HepG2 (cell line): ENCODE data around the gene TBX18.

Source experiments
- AFF4 ChIP-seq: sonication (generic); formaldehyde crosslinking; IDR thresholded peaks from 2 replicates; pipeline ENCODE4 v1.4.0; 2020; ENCODE audit warnings: missing genetic modification reagents
- BCL3 ChIP-seq: sonication (generic); formaldehyde crosslinking; IDR thresholded peaks from 2 replicates; pipeline ENCODE4 v1.5.1; 2020; ENCODE audit warnings: mild to moderate bottlenecking, missing genetic modification reagents, moderate library complexity
- BRCA1 ChIP-seq: sonication (generic); formaldehyde crosslinking; IDR thresholded peaks from 2 replicates; pipeline ENCODE4 v1.4.0; 2020; ENCODE audit warnings: missing genetic modification reagents
- CTCF ChIP-seq: sonication (generic); formaldehyde crosslinking; IDR thresholded peaks from 2 replicates; pipeline ENCODE4 v1.5.0; 2020; ENCODE audit warnings: mild to moderate bottlenecking, missing genetic modification reagents, moderate library complexity
- FOXJ3 ChIP-seq: sonication (generic); formaldehyde crosslinking; IDR thresholded peaks from 2 replicates; pipeline ENCODE4 v1.4.0; 2020; ENCODE audit warnings: missing genetic modification reagents, mild to moderate bottlenecking, borderline replicate concordance
- IKZF1 ChIP-seq: fragments of 450-650 bp; IDR thresholded peaks from 2 replicates; pipeline ENCODE4 v1.7.1; 2016
- PREB ChIP-seq: sonication (generic); formaldehyde crosslinking; IDR thresholded peaks from 2 replicates; pipeline ENCODE4 v1.4.0; 2020; ENCODE audit warnings: missing genetic modification reagents
- SMAD3 ChIP-seq: sonication (generic); formaldehyde crosslinking; IDR thresholded peaks from 2 replicates; pipeline ENCODE4 v1.4.0; 2020; ENCODE audit warnings: missing genetic modification reagents
- THAP7 ChIP-seq: sonication (generic); formaldehyde crosslinking; IDR thresholded peaks from 2 replicates; pipeline ENCODE4 v1.8.1; 2023; ENCODE audit warnings: mild to moderate bottlenecking, missing genetic modification reagents
- USF2 ChIP-seq, 2 experiments: sonication (generic) in 1 of 2; formaldehyde crosslinking in 1 of 2; IDR thresholded peaks; 2 replicates each; pipeline versions ENCODE4 v1.5.1 to v1.6.1; 2011 to 2020; ENCODE audit warnings: borderline replicate concordance in 1 of 2, low read depth in 1 of 2, low read length in 1 of 2, mild to moderate bottlenecking in 1 of 2, missing genetic modification reagents in 1 of 2, moderate library complexity in 1 of 2
- ZNF10 ChIP-seq: sonication (generic); formaldehyde crosslinking; IDR thresholded peaks from 2 replicates; pipeline ENCODE4 v1.4.0; 2020; ENCODE audit warnings: mild to moderate bottlenecking, low read depth, missing genetic modification reagents, borderline replicate concordance
- ZNF512 ChIP-seq: sonication (generic); formaldehyde crosslinking; IDR thresholded peaks from 2 replicates; pipeline ENCODE4 v1.4.0; 2020; ENCODE audit warnings: mild to moderate bottlenecking, missing genetic modification reagents
- ZNF710 ChIP-seq: sonication (generic); formaldehyde crosslinking; IDR thresholded peaks from 2 replicates; pipeline ENCODE4 v1.5.0; 2020; ENCODE audit warnings: mild to moderate bottlenecking, missing genetic modification reagents, borderline replicate concordance
- ZZZ3 ChIP-seq: sonication (generic); formaldehyde crosslinking; IDR thresholded peaks from 2 replicates; pipeline ENCODE4 v1.4.0; 2020; ENCODE audit warnings: missing genetic modification reagents, mild to moderate bottlenecking, borderline replicate concordance

- no peak for TF ChIP-seq SMAD3 (CRISPR knock-in tag)
- no peak for TF ChIP-seq AFF4 (CRISPR knock-in tag)
- TF ChIP-seq BCL3 (CRISPR knock-in tag), result no peak
- TF ChIP-seq IKZF1, result no peak
- TF ChIP-seq PREB (CRISPR knock-in tag), result no peak
- no peak for TF ChIP-seq ZZZ3
- no peak for TF ChIP-seq CTCF (CRISPR knock-in tag)
- no peak for TF ChIP-seq BRCA1 (CRISPR knock-in tag)
- TF ChIP-seq ZNF710, result no peak
- TF ChIP-seq USF2 (IDR thresholded peaks at IDR 0.05; ENCODE audit: low read depth, low read length), result no peak
- no peak for TF ChIP-seq USF2 (CRISPR knock-in tag; IDR thresholded peaks at IDR 0.05; ENCODE audit: borderline replicate concordance)
- no peak for TF ChIP-seq ZNF512
- no peak for TF ChIP-seq FOXJ3 (CRISPR knock-in tag)
- no peak for TF ChIP-seq ZNF10 (CRISPR knock-in tag)
- no peak for TF ChIP-seq THAP7 (CRISPR knock-in tag)
Observed at GRCh38 chr6:84775751-84776150, 11.4 kb upstream of the TBX18 start.
